DLD1 (cell line): ENCODE results near the gene RTN4IP1.
"Not testable (repeated sequence)": the region's sequence is repeated elsewhere in the genome, so short reads cannot be mapped to it uniquely, and the experiment has no call there.

Experiments used
- in situ Hi-C: cut with HindIII; loops from 2 replicates; pipeline ENCODE4 v1.10.0; 2017; ENCODE audit warnings: low sequenced_read_pairs

The RTN4IP1 gene

DNA sequence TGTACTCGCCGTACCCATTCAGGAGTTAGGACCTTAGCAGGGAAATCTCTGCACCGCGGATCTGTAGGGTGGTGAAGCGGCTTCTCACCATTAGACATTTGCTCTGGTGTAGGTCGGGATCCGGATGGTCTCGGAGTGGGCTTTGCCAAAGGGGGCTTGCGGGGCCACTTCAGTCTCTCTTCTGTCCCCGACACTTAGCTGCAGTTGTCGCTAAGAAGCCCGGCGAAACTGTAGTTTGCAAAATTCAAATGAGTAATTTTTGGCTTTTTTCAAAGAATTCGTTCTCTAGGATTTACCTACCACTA lies 513 bp upstream of the RTN4IP1 start:
- in situ Hi-C loops: loop anchor here (10.0 kb wide), 1 partner anchor 45 kb away; no protein-coding TSS in a partner anchor

- in situ Hi-C loops: no loop called here
Measured at GRCh38 chr6:106628658-106629102, 618 bp downstream of the RTN4IP1 start.

GRCh38 chr6:106627760-106628159 lies 1.5 kb downstream of the RTN4IP1 start:
- in situ Hi-C loops: not testable (repeated sequence)

GRCh38 chr6:106626485-106626884 lies 2.8 kb downstream of the RTN4IP1 start:
- in situ Hi-C loops: no loop called here

GRCh38 chr6:106623039-106623438 lies 6.3 kb downstream of the RTN4IP1 start:
- in situ Hi-C loops: no loop called here

GRCh38 chr6:106622412-106622811 lies 6.9 kb downstream of the RTN4IP1 start:
- in situ Hi-C loops: no loop called here

- in situ Hi-C loops: no loop called here
Measured at GRCh38 chr6:106620931-106621672, 8.2 kb downstream of the RTN4IP1 start.

DNA sequence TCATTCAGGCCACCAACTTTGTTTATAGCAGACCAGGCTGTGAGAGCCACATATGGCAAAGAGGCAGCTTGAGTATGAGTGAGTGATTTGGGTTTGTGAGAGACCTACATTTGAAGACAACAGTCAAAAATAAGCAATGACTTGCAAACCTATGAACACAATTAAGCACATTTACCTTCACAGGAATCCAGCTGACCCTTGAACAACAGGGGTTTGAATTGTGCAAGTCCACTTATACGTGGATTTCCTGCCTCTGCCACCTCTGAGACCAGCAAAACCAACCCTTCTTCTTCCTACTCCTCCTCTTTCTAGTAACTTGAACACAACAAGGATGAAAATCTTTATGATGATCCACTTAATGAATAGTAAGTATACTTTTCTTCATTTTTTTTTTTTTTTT lies 10.1 kb downstream of the RTN4IP1 start:
- in situ Hi-C loops: no loop called here

GRCh38 chr6:106618324-106618723 lies 11.0 kb downstream of the RTN4IP1 start:
- in situ Hi-C loops: no loop called here

GRCh38 chr6:106617857-106618256 lies 11.4 kb downstream of the RTN4IP1 start:
- in situ Hi-C loops: no loop called here

GRCh38 chr6:106617302-106617701 lies 12.0 kb downstream of the RTN4IP1 start:
- in situ Hi-C loops: no loop called here

GRCh38 chr6:106614592-106615257 lies 14.6 kb downstream of the RTN4IP1 start:
- in situ Hi-C loops: no loop called here

- in situ Hi-C loops: no loop called here
Measured at GRCh38 chr6:106614166-106614565, 15.1 kb downstream of the RTN4IP1 start.

DNA sequence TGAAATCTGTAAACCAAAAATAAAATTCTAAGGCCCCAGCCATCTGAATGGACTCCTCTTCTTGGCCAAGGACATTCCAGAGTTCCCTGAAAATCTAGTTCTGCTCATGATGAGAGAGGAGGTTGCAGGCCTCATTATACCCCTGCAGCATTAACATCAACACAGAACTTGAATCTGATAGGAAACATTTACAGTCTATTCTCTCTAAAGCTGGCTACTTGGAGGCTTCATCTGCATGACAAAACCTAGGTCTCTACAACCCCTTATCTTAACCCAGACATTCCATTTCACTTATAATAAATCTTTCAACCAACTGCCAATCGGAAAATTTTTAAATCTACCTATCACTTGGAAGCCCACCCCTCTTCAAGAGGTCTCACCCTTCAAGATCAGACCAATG lies 15.7 kb downstream of the RTN4IP1 start:
- in situ Hi-C loops: no loop called here

DNA sequence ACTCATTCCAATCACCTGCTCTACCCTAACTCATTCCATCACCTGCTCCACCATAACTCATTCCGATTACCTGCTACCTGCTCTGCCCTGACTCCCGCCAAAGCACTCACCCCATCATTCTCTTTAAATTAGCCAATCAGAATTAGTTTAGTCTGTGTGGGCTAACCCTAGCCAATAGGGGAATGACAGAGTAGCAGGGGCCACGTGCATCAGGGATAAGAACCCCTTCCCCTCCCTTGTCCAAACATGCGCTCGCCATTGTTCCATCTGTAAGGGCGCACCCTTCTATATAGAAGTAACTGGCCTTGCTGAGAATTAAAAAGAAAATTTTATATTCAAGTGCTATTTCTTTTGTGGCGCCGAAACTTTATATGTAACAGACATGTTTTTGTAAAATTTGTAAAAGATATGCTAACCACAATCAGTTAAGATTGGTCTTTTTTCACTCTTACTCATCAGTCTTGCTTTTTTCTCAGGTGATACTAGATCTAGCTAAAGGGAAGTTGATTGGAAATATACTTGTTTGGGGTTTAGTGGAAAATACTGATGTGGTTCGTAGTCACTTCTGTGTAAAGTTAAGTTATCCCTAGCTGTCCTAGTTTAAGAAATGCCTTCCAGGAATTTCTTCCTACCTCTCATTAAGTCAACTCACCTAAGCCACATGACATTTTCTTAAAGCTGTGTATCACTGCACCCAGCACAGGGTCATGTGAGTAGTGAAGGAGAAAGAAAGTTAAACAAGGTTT lies 16.5 kb downstream of the RTN4IP1 start:
- in situ Hi-C loops: no loop called here

- in situ Hi-C loops: no loop called here
Measured at GRCh38 chr6:106611030-106611429, 18.3 kb downstream of the RTN4IP1 start.

GRCh38 chr6:106609699-106610098 lies 19.6 kb downstream of the RTN4IP1 start:
- in situ Hi-C loops: no loop called here

GRCh38 chr6:106608080-106608668 lies 21.1 kb downstream of the RTN4IP1 start:
- in situ Hi-C loops: no loop called here

GRCh38 chr6:106600329-106600728 lies 29.0 kb downstream of the RTN4IP1 start:
- in situ Hi-C loops: no loop called here

DNA sequence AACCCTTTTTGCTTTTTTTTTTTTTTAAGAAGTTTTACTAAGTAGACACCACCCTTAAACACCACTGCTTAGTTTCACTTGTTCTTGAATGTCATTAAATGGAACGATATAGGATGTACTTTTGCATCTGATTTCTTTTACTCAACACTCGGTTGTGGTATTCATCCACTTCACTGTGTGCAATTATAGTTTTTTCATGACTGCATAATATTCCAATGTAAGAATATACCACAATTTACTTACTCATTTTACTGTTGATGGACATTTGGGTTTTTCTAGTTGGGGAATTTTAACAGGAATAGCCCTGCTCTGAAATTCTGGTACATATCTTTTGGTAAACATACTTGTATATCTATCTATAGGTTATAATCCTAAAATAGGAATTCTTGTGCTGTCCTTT lies 29.9 kb downstream of the RTN4IP1 start:
- in situ Hi-C loops: no loop called here

DNA sequence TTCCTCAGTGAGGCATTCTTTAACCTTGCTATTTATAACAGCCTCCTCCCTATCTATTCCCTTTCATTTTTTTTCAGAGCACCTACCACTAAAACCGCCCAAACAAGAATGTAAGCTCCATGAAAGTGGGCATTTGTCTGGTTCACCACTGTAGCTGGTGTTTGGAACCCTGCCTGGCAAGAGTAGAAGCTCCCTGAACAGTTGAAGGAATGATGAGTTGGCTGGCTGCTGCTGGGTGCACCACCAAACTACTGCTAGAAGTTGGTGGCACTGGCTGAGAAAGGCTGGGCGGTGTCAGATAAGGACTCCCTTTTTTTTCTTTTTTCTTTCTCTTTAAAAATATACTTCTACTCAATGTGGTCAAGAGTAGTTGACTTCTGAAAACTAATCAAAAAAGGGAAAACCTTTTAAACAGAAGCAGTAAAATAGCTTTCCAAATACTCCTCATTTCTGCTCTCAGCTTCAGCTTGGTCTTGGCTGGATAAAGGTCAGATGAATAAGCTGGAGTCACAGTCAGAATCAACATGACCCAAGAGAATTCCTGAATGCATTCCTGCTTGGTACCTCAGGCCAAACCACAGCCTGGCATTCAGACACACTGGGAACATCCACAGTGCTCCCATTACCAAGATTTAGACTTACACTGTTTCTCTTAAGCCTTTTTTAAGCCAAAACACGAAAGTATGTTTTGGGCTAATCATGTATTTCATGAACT lies 38.0 kb downstream of the RTN4IP1 start:
- in situ Hi-C loops: no loop called here
